HS-27A (cell line): Measurements from ENCODE around the gene IZUMO4.

Experiments
- DNase-seq: peaks from one replicate; pipeline ENCODE4 v3.0.0-alpha.2; 2012; ENCODE audit warnings: low read depth, missing footprints

Gene IZUMO4

DNA sequence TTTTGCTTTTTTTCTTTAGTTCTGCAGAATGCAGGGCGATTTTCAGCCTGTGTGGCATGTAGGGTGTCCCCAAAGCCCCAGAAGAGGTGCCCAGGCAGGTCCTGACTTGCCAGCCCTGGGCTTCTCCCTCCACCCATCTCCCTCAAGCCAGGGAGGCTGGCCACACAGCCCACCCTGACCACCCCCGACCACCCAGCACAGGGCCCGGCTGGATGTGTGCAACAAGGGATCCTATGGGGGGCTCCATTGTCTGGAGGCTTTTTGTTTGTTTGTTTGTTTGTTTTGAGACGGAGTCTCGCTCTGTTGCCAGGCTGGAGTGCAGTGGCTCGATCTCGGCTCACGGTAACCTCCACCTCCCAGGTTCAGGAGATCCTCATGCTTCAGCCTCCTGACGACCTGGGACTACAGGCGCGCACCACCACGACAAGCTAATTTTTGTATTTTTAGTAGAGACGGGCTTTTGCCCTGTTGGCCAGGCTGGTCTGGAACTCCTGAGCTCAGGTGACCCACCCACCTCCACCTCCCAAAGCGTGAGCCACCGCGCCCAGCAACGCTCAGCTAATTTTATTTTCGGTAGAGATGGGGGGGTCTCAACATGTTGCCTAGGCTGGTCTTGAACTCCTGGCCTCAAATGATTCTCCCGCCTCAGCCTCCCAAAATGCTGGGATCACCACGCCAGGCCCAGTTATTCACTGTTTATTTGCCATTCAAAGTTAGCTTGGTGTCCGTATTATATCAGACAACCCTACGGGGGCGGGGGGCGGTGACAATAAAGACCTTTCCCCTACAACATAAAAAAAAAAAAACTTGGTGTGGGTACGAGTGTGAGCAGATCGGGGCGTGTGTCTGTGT is 37.9 kb upstream of the IZUMO4 start:
- DNase-seq: no peak

DNA sequence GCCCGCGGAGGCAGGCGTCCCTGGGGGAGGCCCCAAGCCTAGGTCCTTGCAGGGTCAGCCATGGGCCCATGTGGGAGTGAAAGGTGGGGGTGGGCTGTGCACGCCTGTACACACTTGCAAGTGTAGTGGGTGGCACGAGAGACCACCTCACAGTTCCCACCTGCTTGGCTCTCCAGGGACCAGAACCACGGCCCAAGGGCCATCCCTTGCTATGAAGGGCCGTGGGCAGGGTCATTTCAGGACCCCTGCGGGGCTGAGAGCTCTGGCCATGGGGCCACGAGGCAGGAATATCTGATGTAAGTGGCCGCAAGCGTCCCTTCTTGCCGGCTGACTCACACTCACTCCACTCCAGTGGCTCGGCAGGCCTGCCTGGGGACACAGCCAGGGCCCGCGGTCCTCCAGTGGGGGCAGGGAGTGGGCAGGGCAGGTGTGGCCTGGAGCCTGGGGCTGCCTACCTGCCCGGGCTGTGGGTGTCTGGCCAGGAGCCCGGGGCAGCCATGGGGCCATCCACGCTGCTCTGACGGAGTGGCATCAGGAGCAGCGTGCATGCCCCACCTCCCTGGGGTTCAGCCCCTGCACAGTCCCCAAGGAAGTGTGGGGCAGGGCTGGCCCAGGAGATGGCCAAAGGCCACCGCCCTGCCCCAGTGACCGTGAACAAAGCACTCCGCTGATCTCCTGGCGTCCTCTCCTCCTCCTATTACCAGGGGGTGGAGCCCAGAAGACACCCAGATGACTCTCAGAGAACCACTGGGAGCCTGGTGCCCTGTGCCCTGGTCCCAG is 37.1 kb upstream of the IZUMO4 start:
- no peak for DNase-seq

DNA sequence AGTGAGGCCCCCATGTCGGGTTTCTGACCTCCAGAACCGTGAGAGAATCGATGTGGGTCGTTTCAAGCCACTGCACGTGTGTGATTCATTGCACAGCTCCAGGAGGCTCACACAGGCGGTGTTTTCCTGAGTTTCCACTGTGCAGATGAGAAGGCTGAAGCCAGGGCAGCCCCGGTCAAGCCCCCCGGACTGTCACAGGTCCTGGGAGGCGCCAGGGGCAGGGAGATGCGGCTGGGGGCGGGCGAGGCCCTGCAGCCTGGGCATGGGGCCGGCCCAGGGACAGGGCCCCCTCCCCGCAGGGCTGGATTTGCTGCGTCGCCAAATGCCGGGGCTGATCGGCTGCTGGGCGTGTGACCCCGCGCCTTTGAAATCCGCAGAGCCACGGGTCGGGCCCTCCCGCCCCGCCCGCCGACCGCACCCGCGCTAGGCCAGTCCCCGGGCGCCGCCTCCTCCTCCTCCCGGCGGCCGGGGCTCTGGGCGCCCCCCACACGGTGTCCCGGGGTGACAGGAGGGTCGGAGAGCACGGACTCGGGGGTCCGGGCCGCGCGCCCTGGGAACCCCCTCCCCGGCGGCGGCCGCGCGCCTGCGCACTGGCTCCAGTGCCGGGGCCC is 35.7 kb upstream of the IZUMO4 start:
- DNase-seq: no peak

DNA sequence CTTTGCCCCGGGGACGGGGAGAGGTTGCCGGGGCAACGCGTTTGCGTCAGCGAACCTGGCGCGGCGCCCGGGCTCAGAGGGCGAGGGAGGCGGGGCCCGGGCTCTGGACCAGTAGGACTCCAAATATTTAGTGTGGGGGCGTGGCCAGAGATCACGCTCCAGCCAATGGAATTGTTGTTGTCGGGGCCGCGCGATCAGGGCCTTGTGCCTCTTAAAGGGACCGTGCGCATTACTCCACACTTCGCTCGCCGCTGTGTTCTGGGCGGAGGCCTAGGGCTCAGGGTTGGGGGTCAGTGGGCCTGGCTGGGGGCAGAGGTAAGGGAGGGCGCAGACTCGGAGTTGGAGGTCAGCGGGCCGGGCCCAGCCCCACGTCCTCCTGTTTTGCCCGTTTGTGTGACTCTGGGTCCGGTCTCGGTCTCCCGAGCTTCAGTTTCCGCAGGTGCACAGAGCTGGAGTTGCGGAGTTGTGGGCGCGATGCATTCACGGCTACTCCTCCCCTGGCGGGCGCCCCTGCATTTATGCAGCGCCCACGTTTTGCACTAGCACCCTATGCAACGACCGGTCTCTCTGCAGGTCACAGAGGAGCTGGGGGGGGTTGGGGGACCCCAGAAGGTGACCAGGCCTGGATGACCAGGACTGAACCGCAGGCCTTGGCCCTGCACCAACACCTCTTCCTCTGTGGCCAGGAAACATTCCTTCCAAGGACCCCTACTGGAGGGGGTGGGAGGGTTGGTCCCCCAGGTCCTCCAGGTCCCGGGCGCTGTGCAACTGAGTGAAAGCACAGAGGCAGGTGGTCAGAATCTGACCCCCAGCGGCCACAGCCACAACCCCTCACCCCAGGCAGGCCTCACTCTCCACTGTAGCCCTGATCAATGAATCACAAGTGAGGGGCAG is 35.0 kb upstream of the IZUMO4 start:
- peak; percentile 88 for DNase-seq

DNA sequence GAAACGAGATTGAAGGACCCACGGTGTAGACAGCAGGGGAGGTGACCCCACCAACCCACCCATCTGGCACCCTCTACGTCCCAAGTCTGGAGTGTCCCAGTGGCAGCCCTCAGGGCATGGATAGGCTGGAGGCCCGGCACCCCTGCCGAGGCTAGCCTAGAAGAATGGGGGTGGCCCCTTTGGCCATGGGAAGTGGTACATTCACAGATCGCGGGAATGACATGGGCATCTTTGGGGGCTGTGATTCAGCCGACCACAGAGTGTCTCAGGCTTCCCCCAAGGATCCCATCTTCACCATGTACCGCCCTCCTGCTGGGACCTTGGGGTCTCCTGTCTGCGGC is 34.4 kb upstream of the IZUMO4 start:
- no peak for DNase-seq

DNA sequence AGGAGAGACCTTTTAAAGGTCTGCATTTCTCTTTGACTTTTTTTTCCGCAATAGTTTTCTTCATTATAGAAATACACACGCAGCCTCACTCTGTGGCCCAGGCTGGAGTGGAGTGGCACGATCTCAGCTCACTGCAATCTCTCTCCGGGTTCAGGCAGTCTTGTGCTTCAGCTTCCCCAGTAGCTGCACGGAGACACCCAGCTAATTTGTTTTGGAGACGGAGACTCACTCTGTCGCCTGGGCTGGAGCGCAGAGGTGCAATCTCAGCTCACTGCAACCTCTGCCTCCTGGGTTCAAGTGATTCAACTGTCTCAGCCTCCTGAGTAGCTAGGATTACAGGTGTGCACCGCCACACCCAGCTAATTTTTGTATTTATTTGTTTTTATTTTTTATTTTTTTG is 33.9 kb upstream of the IZUMO4 start:
- DNase-seq: no peak

DNA sequence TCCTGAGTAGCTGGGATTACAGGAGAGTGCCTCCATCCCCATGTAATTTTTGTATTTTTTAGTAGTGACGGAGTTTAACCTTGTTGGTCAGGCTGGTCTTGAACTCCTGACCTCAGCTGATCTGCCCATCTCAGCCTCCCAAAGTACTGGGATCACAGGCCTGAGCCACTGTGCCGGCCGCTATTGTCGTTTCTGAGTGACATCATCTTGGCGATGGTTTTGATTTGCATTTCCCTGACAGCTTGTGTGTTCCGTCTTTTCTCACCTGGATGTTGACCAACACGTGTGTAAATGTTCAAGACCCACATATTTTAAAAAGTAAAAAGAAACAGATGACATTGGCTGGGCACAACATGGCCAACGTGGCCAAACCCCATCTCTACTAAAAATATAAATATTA is 32.9 kb upstream of the IZUMO4 start:
- DNase-seq: no peak

DNA sequence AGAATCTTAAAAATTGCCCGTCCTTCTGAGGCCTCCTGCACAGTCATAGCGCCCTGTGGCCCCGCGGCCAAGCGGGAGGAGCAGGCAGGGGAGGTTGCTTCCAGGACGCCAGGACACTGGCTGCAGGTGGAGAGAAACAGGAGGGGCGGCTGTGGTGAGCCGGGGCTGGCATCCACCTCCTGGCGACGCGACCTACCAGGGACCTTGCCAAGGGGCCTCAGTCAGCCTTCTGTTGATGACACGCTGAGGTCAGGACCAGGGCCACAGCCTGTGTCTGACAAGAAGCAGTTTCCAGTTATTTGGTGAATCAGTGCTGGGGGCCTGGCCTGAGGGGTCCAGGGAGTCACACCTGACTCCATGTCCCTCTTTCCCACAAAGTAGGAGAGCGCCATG is 32.3 kb upstream of the IZUMO4 start:
- no peak for DNase-seq

DNA sequence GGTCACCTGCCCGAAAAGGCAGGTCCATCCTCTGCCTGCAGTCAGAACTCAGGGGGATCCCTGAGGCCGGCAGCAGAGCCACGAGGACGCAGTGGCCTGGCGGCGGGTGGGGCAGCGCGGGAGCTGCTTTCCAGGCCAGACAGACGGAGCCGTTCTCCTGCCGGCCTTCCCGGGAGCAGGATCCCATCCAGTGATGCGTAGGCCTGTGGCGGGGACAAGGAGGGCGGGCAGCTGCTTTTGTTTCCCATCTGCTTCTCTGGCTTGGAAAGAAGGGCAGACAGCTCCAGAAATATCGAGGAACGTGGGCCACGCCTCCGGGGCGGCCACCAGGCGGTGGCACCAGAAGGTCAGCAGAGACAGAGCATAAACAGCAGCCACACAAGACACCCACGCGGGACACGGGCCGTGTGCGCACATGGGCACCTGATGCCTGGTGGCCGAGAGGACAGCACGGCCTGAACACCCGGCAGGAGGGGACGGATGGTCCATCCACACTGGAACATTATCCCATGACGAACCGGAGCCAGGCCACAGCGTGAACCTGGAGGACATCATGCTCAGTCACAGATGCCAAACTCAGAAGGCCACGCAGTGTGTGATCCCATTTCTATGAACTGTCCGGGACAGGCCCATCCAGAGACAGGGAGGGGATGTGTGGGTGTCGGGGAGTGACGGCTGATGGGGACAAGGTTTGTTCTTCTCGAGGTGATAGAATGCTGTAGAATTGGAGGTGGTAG is 31.8 kb upstream of the IZUMO4 start:
- no peak for DNase-seq

DNA sequence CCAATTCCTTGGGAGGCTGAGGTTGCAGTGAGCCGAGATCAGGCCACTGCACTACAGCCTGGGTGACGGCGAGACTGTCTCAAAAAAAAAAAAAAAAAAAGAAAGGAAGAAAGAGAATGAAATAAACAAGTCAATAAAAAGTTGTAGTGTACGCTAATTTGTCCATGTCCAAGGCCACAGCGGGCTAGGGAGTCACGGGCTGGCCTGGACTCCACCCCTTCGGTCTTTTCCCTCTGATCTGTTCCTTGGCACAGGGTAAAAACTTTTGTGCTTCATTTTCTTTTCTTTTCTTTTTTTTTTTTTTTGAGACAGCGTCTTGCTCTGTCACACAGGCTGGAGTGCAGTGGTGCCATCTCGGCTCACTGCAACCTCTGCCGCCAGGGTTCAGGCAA is 26.3 kb upstream of the IZUMO4 start:
- no peak for DNase-seq

DNA sequence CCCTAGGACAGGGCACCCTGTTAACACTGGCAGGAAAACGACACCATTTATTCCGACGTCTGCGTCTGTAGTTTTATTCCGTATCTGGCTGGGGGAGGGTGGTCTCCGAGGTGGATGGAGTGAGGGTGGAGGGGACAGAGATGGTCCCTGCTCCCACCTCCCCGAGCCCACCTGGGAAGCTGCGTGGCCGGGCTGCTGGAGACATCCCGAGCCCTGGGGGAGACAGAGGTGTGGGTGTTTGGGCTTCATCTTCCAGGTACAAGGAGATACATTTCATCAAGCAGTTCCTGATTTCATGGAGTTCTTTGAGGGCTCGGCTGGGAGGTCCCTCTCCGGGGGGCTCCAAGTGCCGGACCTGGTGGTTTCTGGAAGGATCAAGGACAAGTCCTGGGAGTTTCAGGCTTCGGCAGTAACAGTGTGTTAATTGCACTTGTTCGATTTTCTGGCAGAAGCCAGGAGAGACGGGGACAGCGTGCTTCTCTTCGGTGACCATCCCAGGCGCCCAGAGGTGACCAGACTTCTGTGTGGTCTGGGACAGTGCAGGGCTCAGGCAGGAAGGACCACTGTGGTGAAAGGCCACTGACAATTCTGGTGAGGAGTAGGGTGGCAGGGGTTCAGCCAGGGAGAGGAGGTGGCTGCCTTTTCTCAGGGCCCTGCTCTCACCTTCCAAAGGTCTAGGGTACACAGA is 25.6 kb upstream of the IZUMO4 start:
- no peak for DNase-seq

DNA sequence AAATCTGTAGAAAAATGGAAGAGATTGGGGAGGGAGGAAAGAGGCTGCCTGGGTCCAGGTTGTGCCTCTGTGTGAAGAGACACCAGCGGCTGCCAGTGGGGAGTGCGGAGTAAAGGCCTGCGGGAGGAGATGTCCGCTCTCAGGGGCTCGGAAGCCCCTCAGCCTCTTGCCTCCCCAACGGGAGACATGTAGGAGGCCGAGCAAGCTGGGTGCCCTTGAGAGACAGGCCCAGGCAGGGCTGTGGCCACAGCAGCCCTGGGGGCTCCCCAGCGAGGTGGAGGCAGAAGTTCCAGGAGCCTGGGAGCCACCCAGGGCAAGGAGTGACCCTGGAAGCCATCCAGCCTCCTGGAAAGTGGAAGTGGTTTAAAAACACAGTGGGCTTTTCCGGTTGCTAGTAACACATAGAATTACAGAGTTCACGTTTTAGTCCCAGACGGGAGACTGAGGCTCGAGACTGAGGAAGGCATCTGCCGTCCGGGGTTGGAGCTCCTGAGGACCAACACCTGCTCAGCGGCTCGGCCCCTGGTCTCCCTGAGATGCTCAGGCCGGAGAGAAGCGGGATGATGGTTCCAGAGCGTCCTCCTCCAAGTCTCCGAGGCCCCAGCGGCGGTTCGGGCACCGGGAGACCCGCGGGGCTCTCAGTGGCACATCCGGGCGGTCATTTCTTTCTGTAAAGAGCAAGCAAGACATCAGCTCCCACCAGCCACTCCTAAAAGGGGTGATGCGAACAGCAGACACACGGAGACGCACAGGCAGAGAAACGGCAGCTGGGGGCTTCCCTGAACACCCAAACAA is 23.8 kb upstream of the IZUMO4 start:
- DNase-seq: no peak

DNA sequence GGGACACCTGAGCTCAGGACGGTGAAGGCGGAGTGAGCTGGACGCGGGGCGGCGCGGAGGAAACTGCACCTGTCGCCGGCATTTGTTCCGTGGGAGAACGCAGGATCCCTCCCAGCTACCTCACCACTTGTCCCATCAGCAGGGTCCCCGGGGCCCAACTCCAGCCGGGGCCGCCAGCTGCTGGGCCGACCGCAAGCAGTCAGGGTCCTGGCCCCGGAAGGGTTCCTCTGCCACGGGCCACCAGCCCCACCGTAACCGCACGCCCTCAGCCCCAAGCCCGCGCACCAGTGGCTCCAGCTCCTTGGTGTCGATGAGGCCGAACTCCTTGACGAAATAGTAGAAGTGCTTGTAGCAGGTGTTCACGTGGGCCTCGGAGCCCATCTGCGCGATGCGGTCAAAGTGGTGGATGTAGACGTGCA is 20.2 kb upstream of the IZUMO4 start:
- no peak for DNase-seq

DNA sequence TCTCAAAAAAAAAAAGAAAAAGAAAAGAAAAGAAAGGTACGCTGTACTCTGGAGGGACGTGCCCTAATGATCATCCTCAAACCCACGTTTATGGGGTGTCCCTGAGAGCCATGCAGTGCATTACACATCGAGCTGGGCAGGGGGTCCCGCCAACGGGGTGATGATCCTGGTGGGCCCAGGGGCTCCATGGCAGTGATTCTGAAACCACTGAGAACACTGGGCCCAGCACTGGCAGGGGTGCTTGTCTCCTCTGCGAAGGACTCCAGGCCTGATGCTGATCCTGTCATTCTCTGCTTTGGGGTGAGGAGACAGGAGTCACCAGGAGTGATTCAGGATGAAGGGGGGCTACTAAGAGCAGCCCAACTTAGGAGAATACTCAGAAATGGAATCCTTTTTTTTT is 19.3 kb upstream of the IZUMO4 start:
- DNase-seq: no peak

DNA sequence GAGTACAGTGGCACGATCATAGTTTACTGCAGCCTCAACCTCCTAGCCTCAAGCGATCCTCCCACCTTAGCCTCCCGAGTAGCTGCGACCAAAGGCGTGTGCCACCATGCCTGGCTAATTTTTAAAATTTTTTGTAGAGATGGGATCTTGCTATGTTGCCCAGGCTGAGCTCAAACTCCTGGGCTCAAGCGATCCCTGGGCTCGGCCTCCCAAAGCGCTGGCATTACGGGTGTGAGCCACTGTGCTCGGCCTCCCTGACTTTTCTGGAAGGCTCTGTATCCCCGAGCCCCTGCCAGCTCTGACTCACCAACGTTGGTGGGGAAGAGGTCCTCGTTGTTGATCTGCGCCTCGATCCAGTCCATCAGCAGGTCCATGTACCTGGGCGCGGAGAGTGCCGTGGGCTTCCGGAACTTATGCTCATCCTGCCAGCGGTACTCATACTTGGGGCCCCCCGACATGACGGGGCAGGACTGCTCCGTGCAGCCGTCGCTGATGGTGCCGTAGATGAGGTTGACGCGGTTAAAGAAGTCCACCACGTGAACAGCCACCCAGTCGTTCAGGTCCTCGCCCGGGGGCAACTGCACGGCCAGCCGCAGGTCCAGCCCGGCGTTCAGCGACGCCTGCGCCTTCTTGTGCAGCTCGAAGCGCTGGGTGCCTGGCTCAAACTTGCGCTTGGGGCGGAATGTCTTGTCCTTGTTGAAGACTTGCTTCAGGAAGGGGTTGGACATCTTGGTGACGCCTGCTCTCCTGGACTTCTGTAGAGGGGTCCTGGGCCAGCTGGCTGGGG is 18.7 kb upstream of the IZUMO4 start:
- no peak for DNase-seq

DNA sequence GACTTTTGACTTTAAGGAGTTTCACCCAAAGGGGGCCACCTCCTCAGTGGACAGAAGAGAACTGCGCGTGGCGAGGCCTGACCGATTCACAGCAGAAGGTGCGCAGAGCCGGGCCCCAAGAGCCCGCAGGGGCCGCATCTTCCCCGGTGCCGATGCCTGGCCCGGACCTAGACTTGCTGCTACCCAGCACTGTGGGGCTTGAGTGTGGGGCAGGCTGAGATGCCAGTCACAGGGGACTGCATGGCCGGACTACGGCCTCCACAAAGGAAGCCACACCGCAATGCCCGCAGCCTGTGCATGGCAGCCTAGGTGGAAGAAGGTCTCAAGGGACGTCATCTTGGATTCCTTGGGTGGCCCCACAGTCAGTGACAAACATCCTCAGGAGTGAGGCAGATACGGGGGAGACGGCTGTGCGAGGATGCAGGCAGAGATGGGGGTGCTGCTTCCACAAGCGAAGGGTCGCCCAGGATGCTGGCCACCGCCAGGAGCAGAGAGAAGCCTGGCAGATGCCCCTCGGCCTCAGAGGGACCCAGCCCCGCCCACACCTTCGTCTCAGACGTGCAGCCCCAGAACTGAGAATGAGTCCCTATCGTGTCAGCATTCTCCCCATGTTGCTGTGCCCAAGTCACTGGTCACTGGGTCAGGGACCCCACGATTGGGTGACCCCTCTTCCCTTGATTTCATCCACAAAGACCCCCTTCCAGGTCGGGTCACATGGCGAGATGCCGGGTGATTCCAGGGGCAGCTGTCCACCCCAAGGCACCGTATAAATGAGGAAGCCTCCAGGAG is 17.4 kb upstream of the IZUMO4 start:
- no peak for DNase-seq

DNA sequence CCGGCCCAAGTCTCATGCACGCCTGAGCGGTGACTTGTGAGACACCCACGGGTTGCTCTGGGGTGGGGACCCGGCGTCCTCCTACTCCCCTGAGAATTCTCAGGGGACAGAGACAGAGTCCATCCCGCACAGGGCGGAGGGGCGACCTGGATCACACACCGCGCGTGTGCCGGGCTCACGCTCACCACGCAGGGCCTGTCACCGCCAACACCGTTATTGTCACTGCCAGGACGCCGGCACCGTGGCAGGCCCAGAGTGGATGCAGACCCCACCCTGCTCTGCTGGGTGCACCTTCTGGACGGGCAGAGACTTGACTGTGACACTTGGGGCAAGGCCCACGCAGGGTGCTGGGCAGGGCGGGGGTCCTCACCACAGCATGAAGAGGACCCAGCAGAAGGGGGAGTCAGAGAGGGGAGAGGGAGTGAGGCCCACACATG is 16.8 kb upstream of the IZUMO4 start:
- no peak for DNase-seq

DNA sequence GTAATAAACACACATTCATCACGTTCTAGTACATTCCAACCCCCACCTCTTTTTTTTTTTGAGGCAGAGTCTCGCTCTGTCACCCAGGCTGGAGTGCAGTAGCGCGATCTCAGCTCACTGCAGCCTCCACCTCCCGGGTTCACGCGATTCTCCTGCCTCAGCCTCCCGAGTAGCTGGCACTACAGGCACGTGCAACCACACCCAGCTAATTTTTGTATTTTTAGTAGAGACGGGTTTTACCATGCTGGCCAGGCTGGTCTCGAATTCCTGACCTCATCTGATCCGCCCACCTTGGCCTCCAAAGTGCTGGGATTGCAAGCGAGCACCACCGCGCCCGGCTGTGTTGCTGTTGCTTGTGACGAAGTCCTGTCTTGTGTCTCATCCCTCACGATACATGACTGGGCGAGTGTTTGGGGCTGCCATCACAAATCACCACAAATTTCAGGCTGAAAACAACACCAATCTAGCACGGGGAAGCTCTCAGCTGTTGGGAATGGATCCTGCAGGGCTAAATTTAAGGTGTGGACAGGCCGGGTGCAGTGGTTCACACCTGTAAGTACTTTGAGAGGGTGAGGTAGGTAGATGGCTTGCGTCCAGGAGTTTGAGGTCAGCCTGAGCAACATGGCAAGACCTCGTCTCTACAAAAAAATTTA is 16.3 kb upstream of the IZUMO4 start:
- no peak for DNase-seq
